Measurements from ENCODE around the gene BLTP2.

BLTP2 gene

GRCh38 chr17:28598799-28599310 is 46.1 kb downstream of the BLTP2 start, which contains the start of gene SPAG5:
SPAG5 (minus strand) TSS chr17:28599025; CDS start chr17:28598946, 79 bp downstream.
- peak; percentile 89 to 93 for DNase-seq (ENCODE audit: low read depth in 2 of 2)

GRCh38 chr17:28598389-28598788 is 46.6 kb downstream of the BLTP2 start:
- DNase-seq (ENCODE audit: low read depth in 2 of 2), result no peak

- DNase-seq (ENCODE audit: low read depth in 2 of 2), result no peak
Measured at GRCh38 chr17:28597606-28598383, 47.2 kb downstream of the BLTP2 start.

All from stimulated activated CD8-positive, alpha-beta memory T cell treated with anti-CD3 and anti-CD28 coated beads, Interleukin-2, amount 100 ng/mL, for 1 hour (primary cell).